HUES64 (cell line): ENCODE results near the gene PCLO.
"Not testable (repeated sequence)": the region's sequence is repeated elsewhere in the genome, so short reads cannot be mapped to it uniquely, and the experiment has no call there.

Experiments
- H3K27ac ChIP-seq: 2 replicates; pipeline ENCODE4 v1.7.0; 2013; ENCODE audit warnings: low read depth, low read length, inconsistent platforms
- H3K27me3 ChIP-seq: 2 replicates; pipeline ENCODE4 v1.6.1; 2013; ENCODE audit warnings: mild to moderate bottlenecking, low read length; ENCODE audit not compliant: insufficient read depth
- H3K36me3 ChIP-seq: 2 replicates; pipeline ENCODE4 v1.6.1; 2013; ENCODE audit warnings: mild to moderate bottlenecking, low read length; ENCODE audit not compliant: insufficient read depth
- H3K4me1 ChIP-seq: 2 replicates; pipeline ENCODE4 v1.6.1; 2013; ENCODE audit warnings: mild to moderate bottlenecking, low read length, moderate library complexity; ENCODE audit not compliant: insufficient read depth
- H3K4me3 ChIP-seq: 2 replicates; pipeline ENCODE4 v1.5.1; 2013; ENCODE audit warnings: mild to moderate bottlenecking, low read length, moderate library complexity
- H3K9ac ChIP-seq: 2 replicates; pipeline ENCODE4 v1.6.1; 2013; ENCODE audit warnings: mild to moderate bottlenecking, low read depth, low read length
- H3K9me3 ChIP-seq: 2 replicates; pipeline ENCODE4 v1.6.1; 2013; ENCODE audit warnings: low read depth, low read length; ENCODE audit not compliant: insufficient read depth
- WGBS: fragments of 150-250, 120-280 bp; methylation state at CpG from one replicate; pipeline ENCODE4 v1.1.7; 2013; ENCODE audit warnings: missing lambda C conversion rate; 5-methylcytosine and 5-hydroxymethylcytosine counted together

Gene PCLO

GRCh38 chr7:83101530-83101929 is 61.2 kb downstream of the PCLO start:
- Histone ChIP-seq H3K9ac (no peak overlapping the region), H3K9me3 (no peaks in the 10 kb centered on the region), H3K4me1 (no peaks in the 10 kb centered on the region), H3K27ac (no peak overlapping the region), H3K4me3 (no peak overlapping the region), H3K36me3 (no peaks in the 10 kb centered on the region), H3K27me3 (no peaks in the 10 kb centered on the region)
- 92% methylated on average over 3 of the region's 3 CpGs for WGBS

- no peaks in the 10 kb centered on the region for H3K27me3 ChIP-seq
- no peak overlapping the region for H3K9ac ChIP-seq
- no peaks in the 10 kb centered on the region for H3K9me3 ChIP-seq
- no peak overlapping the region for H3K4me3 ChIP-seq
- H3K4me1 ChIP-seq, result no peaks in the 10 kb centered on the region
- no peaks in the 10 kb centered on the region for H3K36me3 ChIP-seq
- no peak overlapping the region for H3K27ac ChIP-seq
- WGBS, result 83% methylated on average over 1 of the region's 2 CpGs
These were observed 66.6 kb downstream of the PCLO start for GRCh38 chr7:83096065-83096580.

GRCh38 chr7:83085299-83085698 is 77.4 kb downstream of the PCLO start:
- Histone ChIP-seq H3K9ac (no peak overlapping the region), H3K9me3 (no peaks in the 10 kb centered on the region), H3K27ac (no peak overlapping the region), H3K27me3 (no peaks in the 10 kb centered on the region), H3K36me3 (no peaks in the 10 kb centered on the region), H3K4me3 (no peak overlapping the region), H3K4me1 (no peaks in the 10 kb centered on the region)
- WGBS, result 92% methylated on average over 4 of the region's 4 CpGs

DNA sequence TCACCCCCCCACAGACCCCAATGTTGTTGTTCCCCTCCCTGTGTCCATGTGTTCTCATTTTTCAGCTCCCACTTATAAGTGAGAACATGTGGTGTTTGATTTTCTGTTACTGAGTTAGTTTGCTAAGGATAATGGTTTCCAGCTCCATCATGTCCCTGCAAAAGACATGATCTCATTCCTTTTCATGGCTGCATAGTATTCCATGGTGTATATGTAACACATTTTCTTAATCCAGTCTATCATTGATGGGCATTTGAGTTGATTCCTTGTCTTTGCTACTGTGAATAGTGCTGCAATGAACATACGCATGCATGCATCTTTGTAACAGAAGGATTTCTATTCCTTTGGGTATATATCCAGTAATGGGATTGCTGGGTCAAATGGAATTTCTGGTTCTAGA is 82.8 kb downstream of the PCLO start:
- 100% methylated on average over 1 of the region's 1 CpG for WGBS
- H3K9ac ChIP-seq, H3K27me3 ChIP-seq, H3K4me3 ChIP-seq, H3K36me3 ChIP-seq, H3K4me1 ChIP-seq, H3K27ac ChIP-seq, H3K9me3 ChIP-seq: not testable (repeated sequence)

GRCh38 chr7:83077328-83077727 is 85.4 kb downstream of the PCLO start:
- H3K27ac ChIP-seq, result no peak overlapping the region
- 100% methylated on average over 1 of the region's 2 CpGs for WGBS
- no peaks in the 10 kb centered on the region for H3K36me3 ChIP-seq
- no peak overlapping the region for H3K4me3 ChIP-seq
- H3K9me3 ChIP-seq, result no peaks in the 10 kb centered on the region
- no peaks in the 10 kb centered on the region for H3K27me3 ChIP-seq
- H3K9ac ChIP-seq, result no peak overlapping the region
- H3K4me1 ChIP-seq, result no peaks in the 10 kb centered on the region

DNA sequence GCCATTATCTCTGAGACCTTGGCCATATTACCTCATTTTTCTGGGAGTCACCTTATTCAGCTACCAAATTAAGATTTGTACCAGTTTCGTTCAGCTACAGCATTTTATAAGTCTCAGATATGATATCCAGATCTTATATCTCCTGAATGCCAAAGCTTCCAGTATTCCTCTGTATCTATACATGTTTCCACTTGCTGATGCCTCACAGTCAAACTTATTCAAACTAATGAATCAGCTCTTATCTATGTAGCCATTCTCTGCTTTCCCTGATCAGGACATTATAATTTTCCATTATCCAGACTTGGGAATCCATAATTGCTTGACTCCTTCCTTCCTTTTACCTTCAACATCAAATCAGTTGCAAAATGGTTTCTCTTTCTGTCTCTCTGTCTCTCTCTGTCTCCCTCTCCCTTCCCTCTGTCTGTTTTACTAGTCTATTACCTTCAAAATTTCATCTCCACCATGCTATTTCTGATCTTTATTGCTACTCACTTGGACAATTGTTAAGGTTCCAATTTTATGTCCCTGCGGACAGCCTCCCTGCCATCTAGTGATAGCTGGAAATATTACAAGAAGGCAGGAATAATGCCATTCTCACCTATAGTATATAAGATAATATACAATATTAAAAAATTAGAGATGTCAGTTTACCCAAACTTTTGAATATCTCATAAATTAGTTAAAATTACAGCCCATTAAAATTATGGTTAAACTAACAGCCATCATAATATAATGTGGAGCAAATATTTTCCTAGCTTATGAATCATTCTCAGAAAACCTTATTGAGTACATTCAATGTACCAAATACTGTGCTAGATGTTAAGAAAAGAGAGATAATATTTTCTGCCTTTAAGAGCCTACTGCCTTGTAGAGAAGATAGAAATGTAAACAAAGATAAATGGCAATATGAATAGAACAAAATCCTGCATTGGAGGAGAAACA is 89.8 kb downstream of the PCLO start:
- no peak overlapping the region for H3K4me3 ChIP-seq
- no peaks in the 10 kb centered on the region for H3K27me3 ChIP-seq
- no peaks in the 10 kb centered on the region for H3K4me1 ChIP-seq
- no peak overlapping the region for H3K9ac ChIP-seq
- WGBS, result 96% methylated on average over 2 of the region's 2 CpGs
- no peaks in the 10 kb centered on the region for H3K9me3 ChIP-seq
- H3K27ac ChIP-seq, result no peak overlapping the region
- no peaks in the 10 kb centered on the region for H3K36me3 ChIP-seq

- H3K27me3 ChIP-seq, result no peaks in the 10 kb centered on the region
- WGBS, result 94% methylated on average over 3 of the region's 3 CpGs
These were observed 97.0 kb downstream of the PCLO start for GRCh38 chr7:83065714-83066113.

GRCh38 chr7:83060218-83060617 is 102.5 kb downstream of the PCLO start:
- Histone ChIP-seq H3K27me3 (no peaks in the 10 kb centered on the region), H3K9me3 (no peaks in the 10 kb centered on the region), H3K4me1 (no peaks in the 10 kb centered on the region), H3K4me3 (no peak overlapping the region), H3K36me3 (no peaks in the 10 kb centered on the region), H3K27ac (no peak overlapping the region), H3K9ac (no peak overlapping the region)

More at GRCh38 chr7:83065714-83066113, 97.0 kb downstream of the PCLO start:
- Histone ChIP-seq H3K4me3 (no peak overlapping the region), H3K27ac (no peak overlapping the region), H3K4me1 (no peaks in the 10 kb centered on the region), H3K9ac (no peak overlapping the region), H3K9me3 (no peaks in the 10 kb centered on the region), H3K36me3 (no peaks in the 10 kb centered on the region)

- Histone ChIP-seq H3K27ac (no peak overlapping the region), H3K36me3 (no peaks in the 10 kb centered on the region), H3K27me3 (no peaks in the 10 kb centered on the region), H3K9me3 (no peaks in the 10 kb centered on the region), H3K4me1 (no peaks in the 10 kb centered on the region), H3K9ac (no peak overlapping the region), H3K4me3 (no peak overlapping the region)
- 98% methylated on average over 5 of the region's 5 CpGs for WGBS
These were observed 104.0 kb downstream of the PCLO start for GRCh38 chr7:83058667-83059066.

DNA sequence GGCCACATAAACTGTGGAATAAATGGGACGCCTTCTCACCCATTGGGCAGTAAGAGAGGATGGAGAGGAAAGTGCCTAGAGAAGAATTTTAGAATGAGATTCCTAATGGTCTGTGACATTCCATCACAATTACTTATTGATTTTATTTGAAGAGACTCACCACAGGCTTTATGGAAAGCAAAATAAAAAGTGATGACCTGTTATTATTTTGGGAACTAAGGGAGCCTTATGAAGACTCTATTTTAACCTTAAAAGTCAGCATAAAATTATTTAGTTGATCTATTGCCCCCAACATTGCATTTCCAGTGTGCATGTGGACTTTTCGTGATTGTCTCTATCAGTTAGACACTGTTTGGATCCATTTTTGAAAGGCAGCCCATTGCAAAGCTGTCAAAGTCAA is 107.5 kb downstream of the PCLO start:
- H3K4me1 ChIP-seq, result no peaks in the 10 kb centered on the region
- no peaks in the 10 kb centered on the region for H3K9me3 ChIP-seq
- H3K27me3 ChIP-seq, result no peaks in the 10 kb centered on the region
- WGBS, result 85% methylated on average over 1 of the region's 2 CpGs
- H3K27ac ChIP-seq, result no peak overlapping the region
- no peak overlapping the region for H3K9ac ChIP-seq
- no peaks in the 10 kb centered on the region for H3K36me3 ChIP-seq
- H3K4me3 ChIP-seq, result no peak overlapping the region

DNA sequence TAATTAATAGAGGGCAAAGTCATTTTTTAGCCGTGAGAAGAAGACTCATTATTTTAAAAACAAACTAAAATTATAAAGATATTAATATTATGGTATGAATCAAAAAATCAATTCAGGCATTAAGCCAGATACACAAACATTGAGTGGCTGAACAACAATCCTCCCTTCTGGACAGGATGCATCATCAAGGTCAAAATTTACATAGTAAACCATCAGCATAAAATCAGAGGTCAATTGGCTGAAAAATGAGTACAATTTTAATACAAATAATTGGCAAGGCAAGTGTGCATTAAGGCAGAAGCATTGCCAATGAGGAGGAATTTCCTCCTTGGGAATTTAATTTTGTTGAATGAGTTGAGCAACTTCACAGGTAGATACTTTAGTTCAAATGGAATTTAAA is 108.2 kb downstream of the PCLO start:
- Histone ChIP-seq H3K9ac (no peak overlapping the region), H3K4me1 (no peaks in the 10 kb centered on the region), H3K27me3 (no peaks in the 10 kb centered on the region), H3K27ac (no peak overlapping the region), H3K9me3 (no peaks in the 10 kb centered on the region), H3K4me3 (no peak overlapping the region), H3K36me3 (no peaks in the 10 kb centered on the region)
- WGBS, result no CpG with 5 or more reads among the region's 1 CpG
